GM19397 (cell line): ENCODE data around the gene GFOD1.
"Not testable (repeated sequence)": the region's sequence is repeated elsewhere in the genome, so short reads cannot be mapped to it uniquely, and the experiment has no call there.

ENCODE experiments used
- ATAC-seq: cut with Tn5 transposase; IDR thresholded peaks from one replicate; pipeline ENCODE4 v1.9.1; 2021; ENCODE audit warnings: mild to moderate bottlenecking, moderate library complexity; ENCODE audit not compliant: unreplicated experiment

GFOD1 gene

GRCh38 chr6:13511913-13512717, 24.7 kb upstream of the GFOD1 start:
- ATAC-seq: no peak

DNA sequence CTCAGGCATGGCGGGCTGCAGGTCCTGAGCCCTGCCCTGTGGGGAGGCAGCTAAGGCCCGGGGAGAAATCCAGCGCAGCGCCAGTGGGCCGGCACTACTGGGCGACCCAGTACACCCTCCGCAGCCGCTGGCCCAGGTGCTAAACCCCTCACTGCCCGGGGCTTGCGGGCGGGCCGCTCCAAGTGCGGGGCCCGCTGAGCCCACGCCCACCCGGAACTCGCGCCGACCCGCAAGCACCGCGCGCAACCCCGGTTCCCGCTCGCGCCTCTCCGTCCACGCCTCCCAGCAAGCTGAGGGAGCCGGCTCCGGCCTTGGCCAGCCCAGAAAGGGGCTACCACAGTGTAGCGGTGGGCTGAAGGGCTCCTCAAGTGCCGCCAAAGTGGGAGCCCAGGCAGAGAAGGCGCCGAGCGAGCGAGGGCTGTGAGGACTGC, 23.8 kb upstream of the GFOD1 start:
- not testable (repeated sequence) for ATAC-seq

DNA sequence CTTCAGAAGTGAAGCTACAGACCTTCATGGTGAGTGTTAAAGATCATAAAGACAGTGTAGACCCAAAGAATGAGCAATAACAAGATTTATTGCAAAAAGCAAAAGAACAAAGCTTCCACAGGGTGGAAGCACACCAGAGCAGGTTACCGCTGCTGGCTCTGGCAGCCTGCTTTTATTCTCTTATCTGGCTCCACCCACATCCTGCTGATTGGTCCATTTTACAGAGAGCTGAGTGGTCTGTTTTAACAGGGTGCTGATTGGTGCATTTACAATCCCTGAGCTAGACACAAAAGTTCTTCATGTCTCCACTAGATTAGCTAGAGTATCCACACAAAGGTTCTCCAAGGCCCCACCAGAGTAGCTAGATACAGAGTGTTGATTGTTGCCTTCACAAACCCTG, 23.0 kb upstream of the GFOD1 start:
- ATAC-seq: not testable (repeated sequence)

DNA sequence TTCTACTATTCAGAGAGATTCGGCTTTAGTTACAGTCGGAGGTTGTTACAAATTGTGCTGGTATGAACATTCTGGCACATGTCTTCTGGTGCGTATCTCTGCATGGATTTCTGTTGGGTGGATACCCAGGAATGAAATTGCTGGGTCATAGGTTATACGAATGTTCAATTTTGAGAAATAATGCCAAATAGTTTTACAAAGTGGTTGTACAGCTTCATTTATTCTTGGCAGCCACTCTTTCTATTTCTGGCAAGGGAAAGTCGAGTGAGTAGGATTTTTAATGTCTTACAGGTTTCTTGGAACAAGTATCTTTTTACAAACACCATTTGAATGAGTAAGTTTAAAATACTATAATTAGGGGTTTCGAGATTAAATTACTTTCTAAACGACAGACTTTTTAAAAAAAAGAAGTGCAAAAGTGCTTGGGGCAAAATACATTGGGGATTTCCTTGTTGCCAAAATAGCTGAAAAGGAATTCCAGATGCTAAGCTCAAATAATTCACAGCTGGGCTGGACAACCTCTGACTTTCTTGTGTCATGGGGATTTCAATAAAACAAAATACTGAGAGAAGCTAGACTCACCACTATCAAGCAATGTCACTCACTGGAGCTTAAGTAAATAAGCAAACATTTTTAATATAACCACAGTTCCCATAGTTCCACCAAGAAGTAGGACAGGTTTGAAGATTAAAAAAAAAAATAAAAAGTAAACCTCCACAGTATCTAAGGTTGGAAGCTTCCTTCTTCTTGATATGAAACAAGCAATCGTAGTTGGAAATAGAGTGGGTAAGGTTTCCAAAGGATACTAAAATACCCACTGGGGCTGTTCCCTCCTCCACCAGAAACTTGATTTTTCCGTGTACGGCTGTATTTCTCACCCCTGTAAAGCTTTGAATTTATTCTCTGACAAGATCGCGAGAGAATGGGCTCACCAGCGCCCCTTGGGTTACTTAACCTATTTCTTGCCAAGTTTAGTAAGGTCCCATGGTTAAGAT, 21.6 kb upstream of the GFOD1 start:
- ATAC-seq: no peak

DNA sequence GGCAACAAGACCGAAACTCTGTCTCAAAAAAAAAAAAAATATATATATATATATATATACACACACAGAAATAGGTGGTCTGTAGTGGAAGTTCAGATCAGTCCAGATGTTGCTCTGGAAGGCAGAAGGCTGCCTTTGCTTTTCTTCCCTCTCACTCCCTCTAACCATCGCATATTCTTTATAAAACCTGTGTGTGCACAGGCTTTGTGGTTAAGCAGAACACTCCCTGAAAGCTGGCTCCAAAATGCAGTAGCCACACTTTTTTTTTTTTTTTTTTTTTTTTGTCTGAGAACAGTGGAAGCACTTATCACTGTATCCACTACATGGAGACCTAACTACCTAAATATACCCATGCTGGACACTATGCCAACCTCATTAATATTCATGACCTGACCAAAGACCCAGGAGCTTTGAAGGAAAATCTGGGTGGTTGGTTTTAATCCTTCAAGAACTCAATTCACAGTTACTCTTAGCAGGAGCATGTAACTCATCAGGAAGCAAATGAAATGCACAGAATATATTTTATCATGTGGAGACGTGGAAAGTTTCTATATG, 20.0 kb upstream of the GFOD1 start:
- no peak for ATAC-seq

DNA sequence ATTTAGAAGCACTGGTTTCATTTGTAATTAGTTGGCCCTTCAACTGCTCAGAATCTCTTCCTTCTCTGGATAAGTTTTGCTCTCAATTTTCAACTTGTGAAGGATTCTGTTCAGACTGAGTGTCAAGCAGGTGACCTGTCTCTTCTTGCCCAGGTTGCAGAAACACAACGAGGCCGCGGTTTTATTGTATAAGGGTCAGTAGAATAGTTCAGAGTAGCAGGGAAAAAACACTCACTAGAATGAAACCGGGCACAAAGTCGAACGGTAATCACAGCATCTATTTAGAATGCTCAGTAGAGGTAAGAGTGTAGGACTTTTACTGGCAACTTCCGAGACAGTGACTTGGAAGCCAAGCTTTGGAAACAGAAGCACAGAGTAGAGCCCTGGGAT, 17.9 kb upstream of the GFOD1 start:
- ATAC-seq: no peak

- no peak for ATAC-seq
Measured at GRCh38 chr6:13504611-13505344, 17.4 kb upstream of the GFOD1 start.

- ATAC-seq: no peak
Measured at GRCh38 chr6:13500915-13501314, 13.5 kb upstream of the GFOD1 start.

GRCh38 chr6:13500264-13500663, 12.9 kb upstream of the GFOD1 start:
- no peak for ATAC-seq

GRCh38 chr6:13496513-13497190, 9.3 kb upstream of the GFOD1 start:
- ATAC-seq: no peak

GRCh38 chr6:13495818-13496217, 8.4 kb upstream of the GFOD1 start:
- no peak for ATAC-seq

GRCh38 chr6:13495112-13495776, 7.8 kb upstream of the GFOD1 start:
- no peak for ATAC-seq

DNA sequence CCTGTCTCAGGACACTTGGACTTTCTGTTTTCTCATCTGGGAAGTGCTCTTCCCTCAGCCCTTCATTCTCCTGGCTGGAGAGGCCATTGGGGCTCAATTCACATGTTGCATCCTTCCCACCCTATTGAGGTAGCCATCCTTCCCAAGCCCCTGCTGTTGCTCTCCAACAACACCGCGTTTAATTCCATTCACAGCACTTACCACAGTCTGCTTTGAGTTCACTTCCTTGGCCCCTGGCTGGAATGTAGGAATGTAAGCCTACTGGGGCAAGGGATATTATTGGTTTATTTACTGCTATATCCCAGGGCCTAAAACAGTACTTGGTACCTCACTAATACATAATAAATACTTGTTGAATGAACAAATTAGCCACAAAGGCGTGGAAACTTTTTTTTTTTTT, 6.7 kb upstream of the GFOD1 start:
- ATAC-seq: no peak

DNA sequence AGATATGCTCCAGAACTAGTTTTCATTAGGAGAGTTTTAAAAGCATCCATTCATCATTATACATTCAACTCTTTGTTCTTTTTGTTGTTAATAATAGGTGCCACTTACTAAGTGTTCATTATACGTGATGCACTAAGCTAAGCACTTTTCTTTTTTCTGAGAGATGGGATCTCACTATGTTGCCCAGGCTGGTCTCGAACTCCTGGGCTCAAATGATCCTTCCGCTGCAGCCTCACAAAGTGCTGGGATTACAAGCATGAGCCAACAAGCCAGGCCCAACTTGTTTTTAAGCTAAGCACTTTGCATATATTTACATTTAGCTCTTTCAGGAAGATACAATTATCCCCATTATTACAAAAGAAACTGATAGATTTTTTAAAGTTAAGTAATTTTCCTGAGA, 5.7 kb upstream of the GFOD1 start:
- ATAC-seq: no peak

DNA sequence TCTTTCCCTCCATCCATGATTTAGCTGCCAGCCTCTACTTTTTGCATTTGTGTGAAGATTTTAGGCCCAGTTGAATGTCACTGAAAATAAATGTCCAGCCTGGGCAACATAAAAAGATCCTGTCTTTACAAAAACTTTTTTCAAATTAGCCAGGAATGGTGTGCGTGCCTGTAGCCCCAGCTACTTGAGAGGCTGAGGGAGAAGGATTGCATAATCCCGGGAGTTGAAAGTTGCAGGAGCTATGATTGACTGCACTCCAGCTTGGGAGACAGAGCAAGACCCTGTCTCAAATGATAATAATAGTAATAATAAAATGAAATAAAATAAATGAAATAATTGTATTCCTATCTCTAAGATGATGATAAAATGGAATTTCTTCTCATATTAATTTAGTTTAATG, 5.0 kb upstream of the GFOD1 start:
- no peak for ATAC-seq

GRCh38 chr6:13491538-13491937, 4.1 kb upstream of the GFOD1 start:
- ATAC-seq: no peak

GRCh38 chr6:13490402-13490801, 3.0 kb upstream of the GFOD1 start:
- ATAC-seq: no peak

- ATAC-seq: no peak
Measured at GRCh38 chr6:13488896-13489237, 1.5 kb upstream of the GFOD1 start.

DNA sequence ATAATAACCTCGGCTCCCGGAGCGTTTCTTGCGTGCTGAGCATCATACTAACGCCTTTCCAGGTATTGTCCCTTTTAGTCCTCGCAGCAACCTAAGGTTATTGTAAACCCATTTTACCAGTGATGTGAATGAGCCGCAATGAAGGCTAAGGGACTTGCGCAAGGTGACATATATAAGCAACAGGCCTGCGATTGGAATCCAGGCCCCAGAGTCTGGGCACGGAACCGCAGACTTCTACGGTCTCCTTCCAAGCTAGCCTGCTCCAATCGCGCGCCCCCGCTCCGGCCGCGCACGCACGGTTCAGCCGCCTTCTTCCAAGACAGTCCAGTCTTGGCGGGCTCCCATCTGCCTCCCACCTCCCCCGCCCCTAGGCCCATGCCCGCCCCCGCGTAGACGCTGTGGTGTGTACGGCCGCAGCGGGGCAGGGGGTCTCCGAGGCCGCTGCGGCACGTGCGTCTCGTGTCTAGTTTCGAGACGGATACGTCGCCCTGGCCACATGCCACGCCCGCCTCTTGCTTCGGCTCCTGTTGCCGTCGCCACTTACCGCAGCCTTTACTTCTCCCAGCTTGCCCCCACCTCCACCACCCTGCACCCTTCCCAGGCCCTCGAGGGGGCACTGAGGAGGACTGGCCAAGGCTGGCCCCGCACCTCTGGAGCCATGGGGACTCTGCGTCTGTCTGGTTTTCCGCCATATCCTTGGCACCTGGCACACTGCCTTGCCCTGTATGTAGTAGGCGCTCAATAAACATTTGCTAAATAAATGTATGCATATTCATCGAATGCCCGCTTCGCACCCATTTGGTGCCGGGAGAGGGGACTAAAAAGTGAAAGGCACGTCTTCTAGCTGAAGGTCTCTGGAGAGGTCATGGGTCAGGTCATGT, 855 bp upstream of the GFOD1 start:
- no peak for ATAC-seq
